Measurements from ENCODE around the gene RARA.

DNA sequence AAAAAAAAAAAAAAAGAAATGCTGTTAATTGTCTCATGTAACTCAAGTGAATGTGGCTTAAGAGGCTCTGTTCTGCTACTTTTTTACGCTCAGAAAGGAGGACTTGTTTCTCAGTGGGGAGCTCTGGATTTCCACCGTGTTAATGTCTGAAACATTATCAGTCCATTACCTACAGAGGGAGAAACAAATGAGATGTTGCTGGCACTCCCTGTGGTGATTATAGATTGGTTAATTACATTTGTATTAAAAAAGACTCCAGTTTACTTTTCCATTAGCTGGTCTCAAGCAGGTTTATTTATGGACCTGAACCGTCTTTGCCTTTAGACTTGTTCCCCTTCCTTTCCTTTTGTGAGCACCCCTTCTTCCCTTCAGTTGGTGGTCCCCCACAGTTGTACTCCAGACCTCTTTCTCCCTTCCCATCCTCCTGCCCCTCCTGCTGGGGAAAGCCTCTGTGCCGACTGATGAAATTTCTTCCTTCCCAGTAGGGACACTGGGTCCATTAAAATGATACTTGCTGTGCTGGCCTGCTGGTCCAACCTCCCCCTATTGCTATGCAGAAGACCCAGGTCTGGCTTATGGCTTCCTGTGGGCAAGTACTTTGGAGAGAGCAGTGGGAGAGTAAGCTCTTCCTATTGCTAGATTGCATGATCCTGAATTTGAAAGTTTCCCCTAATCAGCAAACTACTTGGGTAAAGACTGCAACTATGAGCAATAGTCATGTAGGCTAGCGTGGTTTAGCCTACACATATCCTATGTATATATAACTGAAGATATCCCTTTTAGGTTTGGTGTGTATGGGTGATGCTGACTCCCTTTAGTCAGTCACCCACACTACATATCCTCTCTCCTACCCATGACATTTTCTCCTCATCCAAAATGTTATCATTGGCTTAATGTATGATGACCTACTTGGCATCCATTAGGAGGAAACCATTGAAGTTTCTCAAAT, 13.2 kb upstream of the RARA start:
- TF ChIP-seq, protein P1, sequence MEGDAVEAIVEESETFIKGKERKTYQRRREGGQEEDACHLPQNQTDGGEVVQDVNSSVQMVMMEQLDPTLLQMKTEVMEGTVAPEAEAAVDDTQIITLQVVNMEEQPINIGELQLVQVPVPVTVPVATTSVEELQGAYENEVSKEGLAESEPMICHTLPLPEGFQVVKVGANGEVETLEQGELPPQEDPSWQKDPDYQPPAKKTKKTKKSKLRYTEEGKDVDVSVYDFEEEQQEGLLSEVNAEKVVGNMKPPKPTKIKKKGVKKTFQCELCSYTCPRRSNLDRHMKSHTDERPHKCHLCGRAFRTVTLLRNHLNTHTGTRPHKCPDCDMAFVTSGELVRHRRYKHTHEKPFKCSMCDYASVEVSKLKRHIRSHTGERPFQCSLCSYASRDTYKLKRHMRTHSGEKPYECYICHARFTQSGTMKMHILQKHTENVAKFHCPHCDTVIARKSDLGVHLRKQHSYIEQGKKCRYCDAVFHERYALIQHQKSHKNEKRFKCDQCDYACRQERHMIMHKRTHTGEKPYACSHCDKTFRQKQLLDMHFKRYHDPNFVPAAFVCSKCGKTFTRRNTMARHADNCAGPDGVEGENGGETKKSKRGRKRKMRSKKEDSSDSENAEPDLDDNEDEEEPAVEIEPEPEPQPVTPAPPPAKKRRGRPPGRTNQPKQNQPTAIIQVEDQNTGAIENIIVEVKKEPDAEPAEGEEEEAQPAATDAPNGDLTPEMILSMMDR (IDR thresholded peaks at IDR 0.05; ENCODE audit: borderline replicate concordance, extremely low read depth, low read length, poor library complexity, severe bottlenecking), result no peak
- no peak for TF ChIP-seq EZH2 (IDR thresholded peaks at IDR 0.05; ENCODE audit: borderline replicate concordance, low read depth, low read length, severe bottlenecking)
